ENCODE data around the gene SLC24A3. TPM values are rescaled to one million over a fixed set of nuclear protein-coding genes. Genes with fewer than 3 reads are reported as not detected.

SLC24A3 gene
- total RNA-seq, 1 experiment from 2014 or later, result not detected

DNA sequence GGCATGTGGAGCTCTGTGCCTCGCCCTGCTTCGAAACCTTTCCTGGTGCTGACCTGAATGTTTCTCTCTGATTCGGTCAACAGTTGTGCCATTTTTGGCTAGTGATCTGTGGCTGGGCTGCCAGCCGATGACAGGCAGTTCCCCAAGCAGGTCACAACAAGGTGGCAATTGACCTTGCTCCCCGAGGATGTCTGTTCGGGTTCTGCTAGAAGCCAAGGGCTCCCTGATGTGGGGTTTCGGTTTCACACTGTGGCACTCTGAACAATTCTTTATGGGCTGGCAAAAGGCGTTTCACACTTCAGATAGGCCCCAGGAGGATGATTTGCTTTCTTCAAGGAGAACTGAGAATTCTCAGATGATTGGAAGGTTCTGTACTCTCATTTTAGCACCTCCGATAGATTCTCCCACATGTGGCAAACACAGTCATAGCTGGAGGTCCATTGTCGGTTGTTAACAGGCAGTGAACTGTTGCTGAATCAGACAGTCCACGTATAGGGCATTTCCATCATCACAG is 135.6 kb downstream of the SLC24A3 start:
- Histone ChIP-seq H3K9me3 (ENCODE audit: control insufficient read depth, insufficient read depth, low read depth, low read length) (no peaks in the 10 kb centered on the region), H3K27ac (ENCODE audit: low read length) (no peak overlapping the region), H3K27me3 (ENCODE audit: control insufficient read depth, insufficient read depth, low read length) (peaks cover 6% of the 10 kb centered on the region; the same call in 1 of the 2 replicates), H3K4me1 (ENCODE audit: control insufficient read depth, insufficient read depth, low read length) (no peaks in the 10 kb centered on the region), H3K4me3 (ENCODE audit: low read depth in 2 of 2, low read length in 2 of 2) (peak overlapping the region in 1 of 2 experiments; percentile 37; a peak in 2 of 4 replicates), H3K36me3 (ENCODE audit: control insufficient read depth, insufficient read depth, low read length) (no peaks in the 10 kb centered on the region)
- DNase-seq (ENCODE audit: low read depth, low spot score) (no peak), ATAC-seq (no peak)
- TF ChIP-seq TCF7L2 (IDR thresholded peaks at IDR 0.05; ENCODE audit: low read depth, low read length) (no peak), SIN3A (IDR thresholded peaks at IDR 0.05; ENCODE audit: borderline replicate concordance, insufficient read depth, low read depth, low read length) (no peak)
- TF ChIP-seq, protein P1, sequence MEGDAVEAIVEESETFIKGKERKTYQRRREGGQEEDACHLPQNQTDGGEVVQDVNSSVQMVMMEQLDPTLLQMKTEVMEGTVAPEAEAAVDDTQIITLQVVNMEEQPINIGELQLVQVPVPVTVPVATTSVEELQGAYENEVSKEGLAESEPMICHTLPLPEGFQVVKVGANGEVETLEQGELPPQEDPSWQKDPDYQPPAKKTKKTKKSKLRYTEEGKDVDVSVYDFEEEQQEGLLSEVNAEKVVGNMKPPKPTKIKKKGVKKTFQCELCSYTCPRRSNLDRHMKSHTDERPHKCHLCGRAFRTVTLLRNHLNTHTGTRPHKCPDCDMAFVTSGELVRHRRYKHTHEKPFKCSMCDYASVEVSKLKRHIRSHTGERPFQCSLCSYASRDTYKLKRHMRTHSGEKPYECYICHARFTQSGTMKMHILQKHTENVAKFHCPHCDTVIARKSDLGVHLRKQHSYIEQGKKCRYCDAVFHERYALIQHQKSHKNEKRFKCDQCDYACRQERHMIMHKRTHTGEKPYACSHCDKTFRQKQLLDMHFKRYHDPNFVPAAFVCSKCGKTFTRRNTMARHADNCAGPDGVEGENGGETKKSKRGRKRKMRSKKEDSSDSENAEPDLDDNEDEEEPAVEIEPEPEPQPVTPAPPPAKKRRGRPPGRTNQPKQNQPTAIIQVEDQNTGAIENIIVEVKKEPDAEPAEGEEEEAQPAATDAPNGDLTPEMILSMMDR (IDR thresholded peaks at IDR 0.05), result no peak
- BruUV-seq (replicated peaks), result no TSS peak
- CTCF ChIA-PET, result no interaction called here
- intact Hi-C loops (cut with micrococcal nuclease; ENCODE audit: unreplicated experiment) (no loop called here), in situ Hi-C loops (cut with HindIII; ENCODE audit: low pct_unique_long_range_greater_than_20kb, low sequenced_read_pairs) (no loop called here)
- POLR2A ChIA-PET, result no interaction called here

GRCh38 chr20:19348582-19348981 is 136.1 kb downstream of the SLC24A3 start:
- H3K4me3 ChIP-seq (ENCODE audit: low read depth in 2 of 2, low read length in 2 of 2), result no peak overlapping the region
- ChIA-PET CTCF (no interaction called here), POLR2A (no interaction called here)
- H3K36me3 ChIP-seq (ENCODE audit: control insufficient read depth, insufficient read depth, low read length), result no peaks in the 10 kb centered on the region
- H3K27ac ChIP-seq (ENCODE audit: low read length), result no peak overlapping the region
- TF ChIP-seq SIN3A (IDR thresholded peaks at IDR 0.05; ENCODE audit: borderline replicate concordance, insufficient read depth, low read depth, low read length) (no peak), POLR2AphosphoS5 (IDR thresholded peaks at IDR 0.05; ENCODE audit: low read depth, low read length) (no peak), TCF7L2 (IDR thresholded peaks at IDR 0.05; ENCODE audit: low read depth, low read length) (no peak), REST (IDR thresholded peaks at IDR 0.05; ENCODE audit: insufficient read depth in 1 of 2, low read depth in 2 of 2, low read length in 1 of 2) (no peak)
- TF ChIP-seq, protein P1 (IDR thresholded peaks at IDR 0.05), result no peak
- ATAC-seq, result no peak
- in situ Hi-C loops (cut with HindIII; ENCODE audit: low pct_unique_long_range_greater_than_20kb, low sequenced_read_pairs), result no loop called here
- no peaks in the 10 kb centered on the region for H3K9me3 ChIP-seq (ENCODE audit: control insufficient read depth, insufficient read depth, low read depth, low read length)
- H3K4me1 ChIP-seq (ENCODE audit: control insufficient read depth, insufficient read depth, low read length), result no peaks in the 10 kb centered on the region
- no TSS peak for BruUV-seq (replicated peaks)
- peaks cover 6% of the 10 kb centered on the region; the same call in 1 of the 2 replicates for H3K27me3 ChIP-seq (ENCODE audit: control insufficient read depth, insufficient read depth, low read length)
- no peak for DNase-seq (ENCODE audit: low read depth, low spot score)
- intact Hi-C loops (cut with micrococcal nuclease; ENCODE audit: unreplicated experiment), result no loop called here

All from Panc1 (cell line).